Tibial nerve (tissue), 4 donors: ENCODE measurements around the gene ZC3H15. TPM values are rescaled to one million over a fixed set of nuclear protein-coding genes. Genes with fewer than 3 reads are reported as not detected.

Source experiments
- DNase-seq, 2 donors: peaks; one replicate each; pipeline ENCODE4 v3.0.0-alpha.2; 2019; ENCODE audit warnings: low spot score in 2 of 2
- H3K27ac ChIP-seq, 4 donors: fragments of 200-600 bp; sonication (generic) in 3 of 4; one replicate each; pipeline ENCODE4 v1.5.1; 2017 to 2019; ENCODE audit warnings: mild to moderate bottlenecking in 1 of 4
- H3K27me3 ChIP-seq, 2 donors: fragments of 200-600 bp; sonication (generic) in 1 of 2; one replicate each; pipeline versions ENCODE4 v1.5.1 to v1.6.0; 2017 to 2019
- H3K36me3 ChIP-seq, 3 donors: fragments of 200-600 bp; sonication (generic); one replicate each; pipeline ENCODE4 v1.5.1; 2018 to 2019
- H3K4me1 ChIP-seq, 4 donors: fragments of 200-600 bp; sonication (generic) in 3 of 4; one replicate each; pipeline ENCODE4 v1.5.1; 2017 to 2019
- H3K4me3 ChIP-seq, 4 donors: fragments of 200-600 bp; sonication (generic) in 3 of 4; one replicate each; pipeline ENCODE4 v1.5.1; 2017 to 2019; ENCODE audit warnings: mild to moderate bottlenecking in 1 of 4, moderate library complexity in 1 of 4
- H3K9me3 ChIP-seq, 4 donors: fragments of 200-600 bp; sonication (generic) in 3 of 4; one replicate each; pipeline ENCODE4 v1.5.1; 2017 to 2019
- CTCF ChIP-seq, 5 experiments: fragments of 200-600 bp in 3 of 5; fragments of 450-650 bp in 2 of 5; sonication (generic) in 3 of 5; IDR thresholded peaks; one replicate each; pipeline ENCODE4 v1.5.1; 2016 to 2019; ENCODE audit warnings: antibody characterized with exemption in 5 of 5, mild to moderate bottlenecking in 3 of 5, moderate library complexity in 2 of 5
- EP300 ChIP-seq, 2 donors: sonication (generic); formaldehyde crosslinking; IDR thresholded peaks; one replicate each; pipeline ENCODE4 v1.6.1; 2017; ENCODE audit warnings: antibody characterized with exemption in 2 of 2, mild to moderate bottlenecking in 1 of 2
- POLR2A ChIP-seq, 2 donors: fragments of 450-650 bp; IDR thresholded peaks; one replicate each; pipeline ENCODE4 v1.6.1; 2017; ENCODE audit warnings: antibody characterized with exemption in 2 of 2, mild to moderate bottlenecking in 2 of 2, moderate library complexity in 2 of 2
- whole genome bisulfite sequencing, 2 donors: methylation state at CpG; one replicate each; pipeline ENCODE4 v1.1.5; 2018; 5-methylcytosine and 5-hydroxymethylcytosine counted together
- total RNA-seq, 4 donors: library from RNA; depleted of rRNA; stranded (reverse); fragments of >200 nt; gene quantifications; one replicate each; pipeline ENCODE4 v1.1.0, GENCODE V29; 2016

Gene ZC3H15
- total RNA-seq, 4 donors from 2014 or later, result 45.7 to 50.7 (median 48.4) TPM

- TF ChIP-seq EP300 (IDR thresholded peaks at IDR 0.05), result no peak
- no peak for TF ChIP-seq CTCF (IDR thresholded peaks at IDR 0.05)
- no peak for TF ChIP-seq POLR2A (IDR thresholded peaks at IDR 0.05)
- Histone ChIP-seq H3K27me3 (no peaks in the 10 kb centered on the region), H3K27ac (no peak overlapping the region), H3K4me1 (no peaks in the 10 kb centered on the region), H3K4me3 (no peak overlapping the region), H3K9me3 (no peaks in the 10 kb centered on the region), H3K36me3 (peaks cover 0 to 5% (median 0%) of the 10 kb centered on the region in 3 donors)
- WGBS, 2 donors, result 76% methylated on average over 2 of the region's 2 CpGs
- no peak for DNase-seq
Observed at GRCh38 chr2:186443851-186444250, 42.2 kb upstream of the ZC3H15 start.

GRCh38 chr2:186445506-186445905 is 40.6 kb upstream of the ZC3H15 start:
- Histone ChIP-seq H3K27ac (no peak overlapping the region), H3K4me3 (no peak overlapping the region), H3K27me3 (no peaks in the 10 kb centered on the region), H3K36me3 (no peaks in the 10 kb centered on the region), H3K9me3 (no peaks in the 10 kb centered on the region), H3K4me1 (no peaks in the 10 kb centered on the region)
- 89 to 90% methylated on average over 4 of the region's 4 CpGs for WGBS, 2 donors
- TF ChIP-seq CTCF (IDR thresholded peaks at IDR 0.05) (no peak), EP300 (IDR thresholded peaks at IDR 0.05) (no peak), POLR2A (IDR thresholded peaks at IDR 0.05) (no peak)
- no peak for DNase-seq

- Histone ChIP-seq H3K4me1 (peaks cover 0 to 4% (median 0%) of the 10 kb centered on the region in 4 donors), H3K27ac (no peak overlapping the region), H3K9me3 (no peaks in the 10 kb centered on the region), H3K27me3 (no peaks in the 10 kb centered on the region), H3K4me3 (no peak overlapping the region), H3K36me3 (peaks cover 0 to 13% (median 0%) of the 10 kb centered on the region in 3 donors)
- no peak for DNase-seq
- no peak for TF ChIP-seq EP300 (IDR thresholded peaks at IDR 0.05)
- no peak for TF ChIP-seq POLR2A (IDR thresholded peaks at IDR 0.05)
- TF ChIP-seq CTCF (IDR thresholded peaks at IDR 0.05), result no peak
Observed at GRCh38 chr2:186455613-186456012, 30.4 kb upstream of the ZC3H15 start.

- Histone ChIP-seq H3K9me3 (no peaks in the 10 kb centered on the region), H3K36me3 (peaks cover 0 to 13% (median 0%) of the 10 kb centered on the region in 3 donors), H3K4me1 (peaks cover 0 to 4% (median 0%) of the 10 kb centered on the region in 4 donors), H3K27me3 (no peaks in the 10 kb centered on the region), H3K27ac (no peak overlapping the region), H3K4me3 (no peak overlapping the region)
- 93 to 96% methylated on average over 4 of the region's 4 CpGs for WGBS, 2 donors
- TF ChIP-seq EP300 (IDR thresholded peaks at IDR 0.05) (no peak), CTCF (IDR thresholded peaks at IDR 0.05) (no peak), POLR2A (IDR thresholded peaks at IDR 0.05) (no peak)
- DNase-seq, result no peak
Observed at GRCh38 chr2:186456941-186457340, 29.1 kb upstream of the ZC3H15 start.

GRCh38 chr2:186457908-186458307 is 28.2 kb upstream of the ZC3H15 start:
- H3K4me3 ChIP-seq, result no peak overlapping the region
- H3K27ac ChIP-seq, result no peak overlapping the region
- peaks cover 0 to 4% (median 0%) of the 10 kb centered on the region in 4 donors for H3K4me1 ChIP-seq
- no peak for DNase-seq
- H3K27me3 ChIP-seq, result no peaks in the 10 kb centered on the region
- no peak for TF ChIP-seq CTCF (IDR thresholded peaks at IDR 0.05)
- TF ChIP-seq EP300 (IDR thresholded peaks at IDR 0.05), result no peak
- TF ChIP-seq POLR2A (IDR thresholded peaks at IDR 0.05), result no peak
- no peaks in the 10 kb centered on the region for H3K9me3 ChIP-seq
- H3K36me3 ChIP-seq, result peaks cover 0 to 13% (median 0%) of the 10 kb centered on the region in 3 donors
- WGBS, 2 donors, result 57 to 63% methylated on average over 3 of the region's 3 CpGs
